Suprapubic skin (tissue), 3 donors: Measurements from ENCODE around the gene TSR1.

Experiments used
- POLR2A ChIP-seq, 2 donors: fragments of 450-650 bp; IDR thresholded peaks; one replicate each; pipeline ENCODE4 v1.6.1; 2017; ENCODE audit warnings: antibody characterized with exemption in 2 of 2, mild to moderate bottlenecking in 2 of 2, moderate library complexity in 2 of 2
- TF ChIP-seq, protein P1 (sequence below), 2 donors: fragments of 200-600 bp in 1 of 2; fragments of 450-650 bp in 1 of 2; sonication (generic) in 1 of 2; IDR thresholded peaks; one replicate each; pipeline ENCODE4 v1.5.1; 2016 to 2019; ENCODE audit warnings: antibody characterized with exemption in 2 of 2, mild to moderate bottlenecking in 1 of 2, moderate library complexity in 1 of 2

DNA sequence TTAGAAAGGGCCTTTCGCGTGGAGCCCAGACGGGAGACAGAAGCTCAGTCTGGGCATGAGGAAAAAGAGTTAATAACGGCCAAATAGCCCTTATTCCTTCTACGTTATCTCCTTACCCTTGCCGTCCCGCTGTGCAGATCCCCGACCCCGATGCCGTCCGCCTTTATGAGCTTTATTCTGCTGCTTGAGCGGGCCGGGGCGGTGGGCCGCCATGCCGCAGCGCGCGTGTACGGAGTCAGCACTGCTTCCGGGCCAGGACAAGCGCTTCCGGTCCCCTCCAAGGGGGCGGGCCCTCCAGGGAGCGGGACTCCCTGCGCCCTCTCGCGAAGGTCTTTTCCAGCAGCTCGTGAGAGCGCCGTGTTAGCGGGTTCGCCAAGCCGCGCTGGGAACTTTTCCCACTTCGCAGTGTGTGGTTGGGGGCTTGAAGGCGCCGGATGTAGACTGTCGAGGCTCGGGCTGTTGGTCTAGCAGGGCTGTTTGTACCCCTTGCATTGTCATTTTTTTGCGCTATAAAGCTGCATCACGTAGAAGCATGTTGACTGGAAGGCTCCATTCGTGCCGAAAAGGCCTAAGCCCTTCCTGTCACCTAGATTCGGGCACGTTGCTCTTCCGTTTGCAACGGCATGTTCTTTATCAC, at the start of gene TSR1:
- TF ChIP-seq, protein P1, sequence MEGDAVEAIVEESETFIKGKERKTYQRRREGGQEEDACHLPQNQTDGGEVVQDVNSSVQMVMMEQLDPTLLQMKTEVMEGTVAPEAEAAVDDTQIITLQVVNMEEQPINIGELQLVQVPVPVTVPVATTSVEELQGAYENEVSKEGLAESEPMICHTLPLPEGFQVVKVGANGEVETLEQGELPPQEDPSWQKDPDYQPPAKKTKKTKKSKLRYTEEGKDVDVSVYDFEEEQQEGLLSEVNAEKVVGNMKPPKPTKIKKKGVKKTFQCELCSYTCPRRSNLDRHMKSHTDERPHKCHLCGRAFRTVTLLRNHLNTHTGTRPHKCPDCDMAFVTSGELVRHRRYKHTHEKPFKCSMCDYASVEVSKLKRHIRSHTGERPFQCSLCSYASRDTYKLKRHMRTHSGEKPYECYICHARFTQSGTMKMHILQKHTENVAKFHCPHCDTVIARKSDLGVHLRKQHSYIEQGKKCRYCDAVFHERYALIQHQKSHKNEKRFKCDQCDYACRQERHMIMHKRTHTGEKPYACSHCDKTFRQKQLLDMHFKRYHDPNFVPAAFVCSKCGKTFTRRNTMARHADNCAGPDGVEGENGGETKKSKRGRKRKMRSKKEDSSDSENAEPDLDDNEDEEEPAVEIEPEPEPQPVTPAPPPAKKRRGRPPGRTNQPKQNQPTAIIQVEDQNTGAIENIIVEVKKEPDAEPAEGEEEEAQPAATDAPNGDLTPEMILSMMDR (IDR thresholded peaks at IDR 0.05), result peak in 1 of 2 donors; percentile 18
- TF ChIP-seq POLR2A (IDR thresholded peaks at IDR 0.05), result peak in 1 of 2 donors; percentile 63
